DMS53 (cell line): ENCODE data around the gene IGSF9.

Source experiments
- DNase-seq: peaks from one replicate; lab custom pipeline; 2025; lab: John Stamatoyannopoulos, UW

IGSF9 gene

GRCh38 chr1:159932296-159933285 is 12.8 kb downstream of the IGSF9 start:
- DNase-seq = no peak

GRCh38 chr1:159931795-159932173 is 13.6 kb downstream of the IGSF9 start:
- no peak for DNase-seq

GRCh38 chr1:159931101-159931794 is 14.2 kb downstream of the IGSF9 start:
- no peak for DNase-seq

- no peak for DNase-seq
Observed at GRCh38 chr1:159930634-159931033, 14.8 kb downstream of the IGSF9 start.

GRCh38 chr1:159930216-159930615 is 15.2 kb downstream of the IGSF9 start:
- no peak for DNase-seq

- no peak for DNase-seq
Observed at GRCh38 chr1:159929155-159930051, 16.0 kb downstream of the IGSF9 start.

GRCh38 chr1:159928491-159929050 is 16.8 kb downstream of the IGSF9 start:
- DNase-seq = no peak

- no peak for DNase-seq
Observed at GRCh38 chr1:159927849-159928431, 17.5 kb downstream of the IGSF9 start.

- no peak for DNase-seq
Observed at GRCh38 chr1:159927211-159927848, 18.1 kb downstream of the IGSF9 start.

GRCh38 chr1:159925719-159926078 is 19.7 kb downstream of the IGSF9 start:
- peak; percentile 52 for DNase-seq

GRCh38 chr1:159924791-159925718 is 20.4 kb downstream of the IGSF9 start, which contains the start of gene TAGLN2:
TSS of gene TAGLN2 (minus strand) at chr1:159925507. CDS start at chr1:159920509, 4,998 bp downstream.
- peak; percentile 90 for DNase-seq

GRCh38 chr1:159924025-159924790 is 21.2 kb downstream of the IGSF9 start:
- peak; percentile 89 for DNase-seq

- peak; percentile 86 for DNase-seq
Observed at GRCh38 chr1:159923203-159924024, 22.0 kb downstream of the IGSF9 start.

- DNase-seq = peak; percentile 38
Observed at GRCh38 chr1:159922511-159923202, 22.8 kb downstream of the IGSF9 start.

- DNase-seq = no peak
Observed at GRCh38 chr1:159921700-159922504, 23.5 kb downstream of the IGSF9 start.

GRCh38 chr1:159921251-159921650 is 24.2 kb downstream of the IGSF9 start:
- no peak for DNase-seq
